Vagina (tissue), 2 donors: ENCODE measurements around the gene SLC25A20. TPM values are rescaled to one million over a fixed set of nuclear protein-coding genes. Genes with fewer than 3 reads are reported as not detected.

ENCODE experiments used
- DNase-seq, 2 donors: peaks; one replicate each; pipeline ENCODE4 v3.0.0-alpha.2; 2017; ENCODE audit errors: extremely low spot score in 2 of 2
- H3K27ac ChIP-seq: fragments of 200-600 bp; sonication (generic); one replicate; pipeline ENCODE4 v1.5.1; 2019
- H3K27me3 ChIP-seq: fragments of 200-600 bp; sonication (generic); one replicate; pipeline ENCODE4 v1.5.1; 2019
- H3K36me3 ChIP-seq, 2 donors: fragments of 200-600 bp; sonication (generic); one replicate each; pipeline ENCODE4 v1.5.1; 2017 to 2019
- H3K4me1 ChIP-seq: fragments of 200-600 bp; sonication (generic); one replicate; pipeline ENCODE4 v1.5.1; 2019
- H3K4me3 ChIP-seq, 2 donors: fragments of 200-600 bp; sonication (generic); 1 replicate in 1 of 2; 2 replicates in 1 of 2; pipeline ENCODE4 v1.5.1; 2016 to 2019
- H3K9me3 ChIP-seq: fragments of 200-600 bp; sonication (generic); one replicate; pipeline ENCODE4 v1.5.1; 2019
- CTCF ChIP-seq, 3 experiments: fragments of 450-650 bp in 2 of 3; fragments of 200-600 bp in 1 of 3; sonication (generic) in 1 of 3; IDR thresholded peaks; one replicate each; pipeline ENCODE4 v1.5.1; 2017 to 2019; ENCODE audit warnings: antibody characterized with exemption in 3 of 3, mild to moderate bottlenecking in 2 of 3, moderate library complexity in 2 of 3
- POLR2A ChIP-seq, 2 donors: fragments of 450-650 bp; IDR thresholded peaks; one replicate each; pipeline ENCODE4 v1.6.1; 2017; ENCODE audit warnings: antibody characterized with exemption in 2 of 2, mild to moderate bottlenecking in 2 of 2, moderate library complexity in 2 of 2
- POLR2AphosphoS5 ChIP-seq, 2 donors: sonication (generic); formaldehyde crosslinking; IDR thresholded peaks; one replicate each; pipeline ENCODE4 v1.9.0; 2017; ENCODE audit warnings: antibody characterized with exemption in 2 of 2, mild to moderate bottlenecking in 2 of 2, low read depth in 1 of 2; ENCODE audit not compliant: insufficient read depth in 1 of 2
- intact Hi-C: fragments of 100-400 bp; cut with DNase I; formaldehyde crosslinking; loops from one replicate; pipeline ENCODE4 v1.15.1; 2023
- total RNA-seq: library from RNA; depleted of rRNA; stranded (reverse); fragments of >200 nt; gene quantifications from one replicate; pipeline ENCODE4 v1.2.3, GENCODE V29; 2016

Gene SLC25A20
- total RNA-seq, 1 donor from 2014 or later: 24.1 TPM

- TF ChIP-seq POLR2AphosphoS5 (IDR thresholded peaks at IDR 0.05; ENCODE audit: insufficient read depth in 1 of 2, low read depth in 1 of 2): no peak
- TF ChIP-seq POLR2A (IDR thresholded peaks at IDR 0.05): no peak
- TF ChIP-seq CTCF (IDR thresholded peaks at IDR 0.05): no peak
- intact Hi-C loops: no loop called here
Observed at GRCh38 chr3:48820612-48821324, 77.9 kb downstream of the SLC25A20 start.

GRCh38 chr3:48819234-48820221 is 79.2 kb downstream of the SLC25A20 start:
- Histone ChIP-seq H3K36me3 (no peaks in the 10 kb centered on the region), H3K4me3 (no peak overlapping the region), H3K4me1 (peaks cover 18% of the 10 kb centered on the region), H3K27me3 (no peaks in the 10 kb centered on the region), H3K27ac (no peak overlapping the region), H3K9me3 (no peaks in the 10 kb centered on the region)
- no peak for TF ChIP-seq CTCF (IDR thresholded peaks at IDR 0.05)
- TF ChIP-seq POLR2A (IDR thresholded peaks at IDR 0.05): no peak
- no peak for TF ChIP-seq POLR2AphosphoS5 (IDR thresholded peaks at IDR 0.05; ENCODE audit: insufficient read depth in 1 of 2, low read depth in 1 of 2)
- intact Hi-C loops: no loop called here
- DNase-seq: no peak

More at GRCh38 chr3:48820612-48821324, 77.9 kb downstream of the SLC25A20 start:
- Histone ChIP-seq H3K27ac (no peak overlapping the region), H3K4me1 (peaks cover 18% of the 10 kb centered on the region), H3K36me3 (no peaks in the 10 kb centered on the region), H3K4me3 (no peak overlapping the region), H3K9me3 (no peaks in the 10 kb centered on the region), H3K27me3 (no peaks in the 10 kb centered on the region)
- DNase-seq: no peak

GRCh38 chr3:48811524-48811923 is 87.2 kb downstream of the SLC25A20 start:
- Histone ChIP-seq H3K27me3 (no peaks in the 10 kb centered on the region), H3K36me3 (no peaks in the 10 kb centered on the region), H3K9me3 (no peaks in the 10 kb centered on the region), H3K27ac (peak overlapping the region; percentile 11), H3K4me1 (peaks cover 9% of the 10 kb centered on the region), H3K4me3 (no peak overlapping the region)
- TF ChIP-seq POLR2A (IDR thresholded peaks at IDR 0.05) (no peak), POLR2AphosphoS5 (IDR thresholded peaks at IDR 0.05; ENCODE audit: insufficient read depth in 1 of 2, low read depth in 1 of 2) (no peak), CTCF (IDR thresholded peaks at IDR 0.05) (no peak)
- no peak for DNase-seq
- intact Hi-C loops: no loop called here

Other genes with a start within 250 kb of the SLC25A20 start
- gene CELSR3, start 236.0 kb downstream of the SLC25A20 start, total RNA-seq: 2.2 TPM
- 45.9 TPM for gene NCKIPSD, start 213.0 kb downstream of the SLC25A20 start, total RNA-seq
- 119 TPM for gene IP6K2, start 181.7 kb downstream of the SLC25A20 start, total RNA-seq
- 23.8 TPM for gene PRKAR2A, start 51.0 kb downstream of the SLC25A20 start, total RNA-seq
- 59.4 TPM for gene ARIH2, start 20.0 kb upstream of the SLC25A20 start, total RNA-seq
- gene P4HTM, start 91.4 kb upstream of the SLC25A20 start, total RNA-seq: 43.5 TPM
- gene WDR6, start 108.5 kb upstream of the SLC25A20 start, total RNA-seq: 109 TPM
- 35.4 TPM for gene DALRD3, start 119.7 kb upstream of the SLC25A20 start, total RNA-seq
- gene NDUFAF3, start 123.2 kb upstream of the SLC25A20 start, total RNA-seq: 91.3 TPM
- 185 TPM for gene IMPDH2, start 130.5 kb upstream of the SLC25A20 start, total RNA-seq
- gene QRICH1, start 195.2 kb upstream of the SLC25A20 start, total RNA-seq: 124 TPM
- 223 TPM for gene QARS1, start 205.9 kb upstream of the SLC25A20 start, total RNA-seq
- gene USP19, start 221.9 kb upstream of the SLC25A20 start, total RNA-seq: 59.9 TPM
- gene LAMB2, start 234.2 kb upstream of the SLC25A20 start, total RNA-seq: 526 TPM